Stimulated activated CD8-positive, alpha-beta memory T cell treated with anti-CD3 and anti-CD28 coated beads, Interleukin-4, amount 100 ng/mL, for 4 hours (primary cell): ENCODE results near the gene NRP2.

Experiments used
- DNase-seq, 2 donors: peaks; one replicate each; pipeline ENCODE4 v3.0.0-alpha.2; 2020; ENCODE audit warnings: low read depth in 2 of 2, low spot score in 1 of 2

NRP2 gene

GRCh38 chr2:205800773-205801172, 118.5 kb downstream of the NRP2 start:
- DNase-seq = no peak

DNA sequence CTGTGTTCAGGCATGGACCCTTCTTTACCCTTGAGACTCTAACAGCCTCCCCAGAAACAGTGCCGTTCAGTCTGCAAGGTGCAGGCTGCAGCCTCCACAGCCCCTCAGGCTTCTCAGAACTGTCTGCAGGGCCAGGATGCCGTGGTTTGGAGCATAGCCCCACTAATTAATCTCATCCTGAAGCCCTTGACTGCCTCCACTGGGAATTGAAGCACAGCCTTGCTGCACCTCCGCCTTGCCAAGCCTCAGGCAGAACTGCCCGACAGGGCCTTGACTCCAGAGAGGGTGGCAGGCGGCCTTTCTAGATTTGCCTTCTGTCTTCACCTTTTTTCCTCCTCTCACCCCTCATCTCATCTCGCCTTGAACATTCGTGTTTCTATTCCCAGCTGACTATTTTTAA, 119.8 kb downstream of the NRP2 start:
- no peak for DNase-seq

DNA sequence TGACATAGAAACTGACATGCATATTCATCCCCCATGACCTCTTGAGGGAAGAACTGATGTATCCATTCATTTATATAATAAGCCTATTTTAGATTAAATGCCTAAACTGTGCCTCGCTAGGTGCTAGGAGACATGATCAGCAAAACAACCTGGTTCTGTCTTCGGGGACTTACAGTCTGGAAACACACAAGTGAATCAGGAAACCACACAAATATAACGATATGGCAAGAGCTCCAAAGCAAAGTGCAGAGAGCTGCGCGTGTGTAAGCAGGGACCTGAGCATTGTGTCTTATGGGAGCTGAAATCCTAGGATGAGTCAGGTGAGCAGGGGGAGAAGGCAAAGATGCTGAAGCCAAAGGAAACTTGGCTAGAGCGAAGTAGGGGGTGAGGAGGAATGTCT, 120.6 kb downstream of the NRP2 start:
- no peak for DNase-seq

GRCh38 chr2:205803500-205803899, 121.2 kb downstream of the NRP2 start:
- no peak for DNase-seq

DNA sequence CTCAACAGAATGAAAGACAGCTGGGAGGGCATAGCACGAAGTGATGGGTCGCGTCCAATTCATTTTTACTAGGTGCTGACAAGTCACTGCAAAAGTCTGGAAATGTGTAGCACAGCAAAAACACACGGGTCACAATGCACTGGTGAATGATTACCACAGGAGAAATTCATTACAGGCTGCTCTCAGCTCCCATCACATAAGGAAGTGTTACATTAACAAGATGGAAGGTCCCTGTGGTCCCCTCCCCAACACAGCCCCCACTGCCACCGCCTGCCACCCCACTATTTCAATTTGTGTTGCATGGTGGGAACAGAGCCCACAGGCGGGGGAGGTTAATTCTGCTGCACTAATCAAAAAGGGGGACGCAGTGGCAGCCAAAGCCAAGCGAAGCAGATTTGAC, 122.8 kb downstream of the NRP2 start:
- DNase-seq = no peak

DNA sequence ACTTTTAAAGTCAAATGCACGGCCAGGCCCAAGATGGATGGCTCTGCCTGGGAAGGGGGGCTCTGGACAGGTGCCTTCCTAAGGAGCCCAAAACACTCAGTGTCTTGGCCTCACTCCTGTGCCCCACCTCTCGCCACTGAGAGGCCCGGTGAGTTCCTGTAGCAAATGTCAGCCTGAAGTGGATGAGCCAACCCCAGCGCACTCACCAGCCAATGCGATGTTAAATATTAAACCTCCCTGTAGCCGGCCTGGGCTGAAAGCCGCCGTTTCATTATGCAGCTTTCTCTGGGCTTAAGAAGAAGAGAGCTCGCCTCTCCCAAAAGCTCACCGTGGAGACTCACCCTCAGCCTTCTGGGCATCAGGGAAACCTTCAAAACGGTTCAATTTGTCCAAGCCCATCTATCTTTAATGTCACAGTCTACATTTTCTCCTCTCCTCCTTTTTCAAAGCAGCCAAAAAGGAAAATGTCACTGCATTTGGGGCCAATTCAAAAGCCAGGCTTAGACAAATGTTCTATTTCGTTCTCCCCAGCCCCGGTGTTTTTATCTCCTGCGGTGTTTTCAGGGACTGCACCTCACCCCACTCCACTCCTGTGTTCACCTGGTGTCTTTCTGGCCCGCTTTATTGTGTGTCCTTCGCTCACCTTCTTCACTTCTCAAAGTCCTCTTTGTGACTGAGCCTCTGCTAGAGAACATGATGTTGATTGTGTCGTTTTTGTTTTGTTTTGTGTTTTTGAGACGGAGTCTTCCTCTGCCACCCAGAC, 124.0 kb downstream of the NRP2 start:
- no peak for DNase-seq

DNA sequence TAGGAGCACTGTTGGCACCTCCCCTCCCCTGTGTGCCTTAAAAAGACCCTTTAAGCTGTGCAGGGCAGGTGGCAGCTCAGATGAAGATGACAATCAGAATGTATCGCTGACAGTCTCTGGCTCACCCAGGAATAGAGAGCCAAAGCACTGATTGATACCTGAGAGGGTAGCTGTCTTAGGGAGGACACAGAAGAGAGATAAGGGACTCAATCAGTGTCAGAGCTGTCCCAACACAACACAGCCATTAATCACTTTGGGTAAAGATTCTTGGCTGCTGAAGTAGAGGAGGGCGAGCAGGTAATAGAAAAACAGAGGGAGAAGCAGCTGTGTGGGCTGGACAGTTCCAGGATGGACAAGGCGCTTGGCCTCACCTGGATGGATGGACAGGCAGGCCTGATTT, 124.9 kb downstream of the NRP2 start:
- no peak for DNase-seq

GRCh38 chr2:205807758-205808157, 125.5 kb downstream of the NRP2 start:
- DNase-seq = no peak

GRCh38 chr2:205808486-205809121, 126.3 kb downstream of the NRP2 start:
- no peak for DNase-seq

- DNase-seq = no peak
Measured at GRCh38 chr2:205811387-205811786, 129.1 kb downstream of the NRP2 start.

DNA sequence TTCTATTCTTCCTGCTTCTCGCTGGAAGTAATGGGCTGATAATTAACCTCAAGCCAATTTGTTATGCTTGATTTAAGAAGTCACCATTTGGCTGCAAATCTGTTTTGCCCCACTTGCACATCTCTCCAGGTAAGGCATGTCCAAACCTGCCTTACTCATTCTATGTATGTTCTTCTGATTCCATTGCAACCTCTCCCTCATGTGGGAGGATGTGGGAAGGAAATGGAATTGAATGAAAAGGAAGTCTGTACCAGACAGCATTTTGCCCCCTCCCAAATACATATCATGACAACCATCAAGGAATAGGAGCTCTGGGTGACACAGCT, 131.7 kb downstream of the NRP2 start:
- no peak for DNase-seq

DNA sequence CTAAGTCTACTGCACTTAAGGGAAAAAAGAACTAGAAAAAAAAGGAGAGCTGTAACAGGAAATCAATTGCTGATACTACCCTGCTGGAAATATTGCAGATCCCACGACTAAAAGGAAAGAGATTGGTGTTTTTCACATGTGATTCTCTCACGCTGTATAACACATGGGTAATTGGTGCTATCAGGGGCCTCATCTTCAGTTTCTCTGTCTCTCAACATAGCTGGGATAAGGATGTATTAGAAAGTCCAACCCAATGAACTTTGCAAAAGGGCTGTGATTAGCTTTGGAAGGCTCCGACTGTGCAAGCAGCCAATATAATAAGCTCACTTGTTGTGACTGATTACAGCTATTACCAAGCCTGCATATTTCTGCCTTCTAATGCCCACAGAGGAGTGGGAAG, 133.4 kb downstream of the NRP2 start:
- no peak for DNase-seq

- DNase-seq = no peak
Measured at GRCh38 chr2:205816268-205816667, 134.0 kb downstream of the NRP2 start.

GRCh38 chr2:205822579-205822978, 140.3 kb downstream of the NRP2 start:
- DNase-seq = no peak

DNA sequence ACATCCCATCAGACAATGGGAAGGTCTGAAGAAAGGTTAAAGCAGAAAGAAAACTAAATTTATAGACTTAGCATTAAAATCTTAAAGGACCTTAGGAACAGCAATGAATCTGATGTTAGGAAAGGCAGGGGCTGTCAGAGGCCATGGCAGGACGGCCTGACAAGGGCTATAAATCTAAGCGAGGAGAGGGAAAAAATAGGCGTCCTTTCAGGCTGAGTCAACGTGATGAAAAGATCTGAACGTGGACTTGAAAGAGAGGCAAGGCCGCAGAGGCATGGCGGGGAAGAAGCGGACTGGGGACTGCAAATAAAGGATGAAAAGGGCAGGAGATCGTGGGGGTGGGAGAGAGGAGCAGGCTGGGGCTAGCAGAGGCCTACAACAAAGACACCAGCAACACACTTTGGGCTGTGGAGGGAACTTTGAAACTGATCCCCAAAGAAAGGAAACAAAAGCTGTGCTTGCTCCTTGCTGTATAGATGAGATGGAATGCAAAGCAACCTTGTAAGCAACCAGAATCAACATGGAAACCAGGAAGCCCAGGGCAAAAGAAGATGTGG, 145.6 kb downstream of the NRP2 start:
- no peak for DNase-seq

DNA sequence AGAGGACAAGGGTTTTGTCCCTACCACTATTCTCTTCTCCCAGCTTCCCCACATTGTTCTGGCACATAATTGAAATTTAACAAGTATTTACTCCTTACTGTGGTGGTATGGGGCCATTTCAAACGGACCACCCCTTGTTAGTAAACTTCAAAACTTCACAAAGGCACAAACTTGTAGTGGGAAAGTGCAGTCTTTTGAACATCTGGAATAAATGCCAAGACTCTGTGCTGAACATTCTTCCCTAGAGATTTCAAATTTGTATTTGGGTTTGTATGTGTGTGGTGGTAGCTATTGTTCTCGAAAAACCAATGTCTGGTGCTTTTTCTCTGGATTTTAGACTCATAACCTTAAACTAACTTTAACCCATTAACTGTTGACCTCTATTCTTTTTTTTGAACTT, 151.6 kb downstream of the NRP2 start:
- no peak for DNase-seq

GRCh38 chr2:205834796-205835195, 152.5 kb downstream of the NRP2 start:
- no peak for DNase-seq

- no peak for DNase-seq
Measured at GRCh38 chr2:205835251-205835791, 153.0 kb downstream of the NRP2 start.

- no peak for DNase-seq
Measured at GRCh38 chr2:205835923-205836322, 153.6 kb downstream of the NRP2 start.

DNA sequence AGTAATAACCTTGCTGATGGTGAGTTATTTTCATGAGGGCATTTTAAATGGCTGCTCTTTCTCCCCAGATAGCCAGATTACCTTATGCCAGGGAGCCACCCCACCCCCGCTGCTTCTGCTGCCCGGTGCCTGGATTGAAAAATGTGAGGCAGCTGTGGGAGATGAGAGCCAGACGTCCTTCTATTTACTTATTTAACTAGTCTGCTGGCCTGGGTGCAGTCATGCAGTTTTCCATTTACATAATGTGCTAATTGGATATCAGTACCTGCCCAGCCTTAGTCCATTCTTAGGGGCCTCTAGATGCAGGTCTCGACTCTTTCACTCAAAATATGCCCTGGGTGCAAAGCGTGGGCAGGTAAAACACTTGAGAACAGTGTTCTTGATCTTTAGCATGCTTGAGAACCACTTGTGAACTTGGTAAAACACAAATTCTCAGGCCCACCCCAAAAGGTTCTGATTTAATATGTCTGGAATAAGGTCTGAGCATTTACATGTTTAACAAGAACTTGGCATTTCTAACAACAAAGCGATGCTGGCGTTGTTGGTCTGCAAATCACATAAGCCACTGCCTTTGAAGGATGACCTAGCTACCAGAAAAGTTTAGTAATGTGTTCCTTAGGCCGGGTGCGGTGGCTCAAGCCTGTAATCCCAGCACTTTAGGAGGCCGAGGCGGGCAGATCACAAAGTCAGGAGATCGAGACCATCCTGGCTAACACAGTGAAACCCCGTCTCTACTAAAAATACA, 154.3 kb downstream of the NRP2 start:
- no peak for DNase-seq

DNA sequence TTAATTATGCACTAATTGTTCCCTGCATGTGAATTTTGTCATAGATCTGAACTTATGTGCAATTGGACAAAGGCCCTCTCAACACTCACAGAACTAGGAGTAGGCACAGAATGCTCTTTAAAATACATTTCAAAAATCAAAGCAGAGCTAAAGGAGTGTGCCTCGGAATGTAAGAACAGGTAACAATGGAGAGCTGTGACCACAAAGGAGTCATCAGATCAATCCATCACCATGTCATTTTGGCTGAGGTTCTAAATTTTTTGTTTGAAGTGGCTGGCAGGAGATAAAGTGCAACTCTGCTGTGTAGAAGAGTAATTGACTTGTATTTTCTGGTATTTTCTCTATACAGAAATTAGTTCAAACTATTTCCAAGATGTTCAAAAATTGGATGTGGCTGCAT, 155.4 kb downstream of the NRP2 start:
- no peak for DNase-seq

DNA sequence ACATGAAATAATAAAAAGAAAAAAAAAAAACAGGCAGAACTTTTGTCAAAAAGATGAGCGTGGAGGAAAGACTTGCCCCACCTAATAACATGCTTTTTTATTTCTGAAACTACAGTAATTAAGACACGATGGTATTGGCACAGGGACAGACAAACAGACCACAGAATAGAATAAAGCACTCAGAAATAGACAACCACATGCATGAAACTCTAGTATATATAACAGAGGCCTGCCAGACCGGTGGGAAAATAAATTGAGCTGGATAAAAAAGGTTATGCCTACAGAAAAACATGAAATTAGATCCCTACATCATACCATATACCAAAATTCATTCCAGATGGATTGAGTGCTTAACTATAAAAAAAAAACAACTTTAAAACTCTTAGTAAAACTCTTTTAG, 163.1 kb downstream of the NRP2 start:
- no peak for DNase-seq
